NCI-H2081 (cell line): ENCODE data around the gene FHOD3.

Source experiments
- DNase-seq, 2 experiments: peaks; one replicate each; lab custom pipeline; 2025; lab: John Stamatoyannopoulos, UW

Gene FHOD3

GRCh38 chr18:36665952-36666351 lies 368.4 kb downstream of the FHOD3 start:
- no peak for DNase-seq

DNA sequence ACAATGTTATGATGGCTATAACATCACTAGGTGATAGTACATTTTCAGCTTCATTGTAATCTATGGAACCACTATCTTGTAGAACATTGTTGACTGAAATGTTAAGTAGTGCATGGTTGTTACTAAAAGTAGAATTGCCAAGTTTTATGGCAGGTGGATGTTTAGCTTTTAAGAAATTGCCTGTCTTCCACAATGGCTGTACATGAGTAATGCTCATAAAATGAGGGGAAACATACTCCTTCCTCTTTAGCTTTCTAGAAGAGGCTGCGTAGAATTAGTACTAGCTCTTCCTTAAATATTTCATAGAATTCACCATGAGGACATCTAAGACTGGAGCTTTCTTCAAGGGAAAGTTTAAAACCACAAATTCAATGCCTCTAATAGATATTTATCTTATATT lies 370.3 kb downstream of the FHOD3 start:
- DNase-seq: no peak

GRCh38 chr18:36668349-36668748 lies 370.8 kb downstream of the FHOD3 start:
- DNase-seq: no peak

GRCh38 chr18:36672437-36673344 lies 375.2 kb downstream of the FHOD3 start:
- DNase-seq: peak; percentile 19 to 74

DNA sequence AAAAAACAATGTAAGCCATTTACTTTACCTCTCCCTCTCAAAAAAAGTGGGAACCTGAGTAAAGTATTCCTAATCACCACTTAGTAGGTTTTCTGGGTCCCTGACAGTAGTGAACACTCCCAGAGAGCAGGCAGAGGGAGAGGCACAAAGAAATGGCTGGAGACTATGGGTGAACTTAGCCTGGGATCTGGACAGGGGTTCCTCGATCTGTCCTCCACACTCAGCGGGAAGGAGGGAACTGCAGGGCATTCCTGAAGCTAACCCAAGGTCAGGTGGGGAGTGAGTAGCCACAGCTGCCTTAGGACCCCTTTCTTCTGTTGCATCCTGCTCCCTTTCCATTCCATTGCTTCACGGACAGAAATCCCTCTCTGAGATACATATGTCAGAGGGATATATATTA lies 375.9 kb downstream of the FHOD3 start:
- no peak for DNase-seq

DNA sequence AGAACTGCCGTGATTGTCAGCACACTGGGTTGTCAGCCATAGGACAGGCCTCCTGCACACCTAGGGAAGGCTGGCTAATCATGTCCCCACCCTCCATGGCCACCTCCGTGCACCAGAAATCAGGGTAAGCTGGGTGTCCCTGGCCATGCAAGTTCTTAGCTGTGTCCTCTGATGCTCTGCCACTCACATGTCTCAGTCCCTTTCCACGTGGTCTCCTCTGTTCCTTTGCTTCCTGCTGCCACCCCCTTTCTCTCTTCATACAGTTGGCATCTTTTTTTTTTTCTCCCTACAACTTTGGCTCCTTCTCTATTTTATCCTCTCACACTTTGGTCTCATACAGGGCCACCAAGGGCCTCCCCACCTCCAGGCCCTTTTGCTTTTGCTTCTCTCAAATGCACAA lies 377.6 kb downstream of the FHOD3 start:
- no peak for DNase-seq

DNA sequence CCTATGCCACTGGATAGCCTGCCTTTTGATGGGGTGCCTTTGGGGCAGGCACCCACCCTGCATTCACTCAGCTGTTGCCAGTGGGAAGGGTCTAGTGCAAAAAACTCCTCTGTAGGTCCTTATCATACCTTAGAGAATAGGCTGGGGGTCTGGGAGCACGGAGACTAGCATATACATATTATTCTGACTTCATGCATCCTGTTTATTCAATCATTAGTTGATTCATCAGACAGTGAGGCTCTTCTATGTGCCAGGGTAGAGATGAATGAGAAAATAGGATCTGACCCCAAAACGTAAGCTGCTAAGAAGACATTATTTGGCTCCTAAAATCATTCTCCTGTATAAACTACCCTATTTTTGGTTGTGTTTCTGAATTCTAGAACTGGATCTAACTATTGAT lies 378.0 kb downstream of the FHOD3 start:
- DNase-seq: no peak

DNA sequence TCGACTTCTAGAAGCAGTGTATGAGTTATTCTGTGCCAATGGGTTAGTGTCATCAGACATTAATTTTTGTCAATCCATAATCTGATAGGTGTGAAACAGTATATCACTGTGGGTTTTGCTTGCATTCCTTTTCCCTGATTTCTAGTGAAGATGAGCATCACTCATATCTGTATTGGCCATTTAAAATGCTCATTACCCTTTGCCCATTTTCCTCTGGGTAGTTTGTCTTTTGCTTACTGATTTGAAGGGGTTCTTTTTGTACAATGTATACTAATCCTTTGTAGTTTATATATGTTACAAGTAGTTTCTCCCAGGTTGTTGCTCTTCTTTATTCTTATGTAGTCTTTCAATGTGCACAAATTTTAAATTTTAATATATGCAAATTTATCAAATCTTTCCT lies 379.1 kb downstream of the FHOD3 start:
- no peak for DNase-seq

GRCh38 chr18:36680042-36680441 lies 382.5 kb downstream of the FHOD3 start:
- no peak for DNase-seq

DNA sequence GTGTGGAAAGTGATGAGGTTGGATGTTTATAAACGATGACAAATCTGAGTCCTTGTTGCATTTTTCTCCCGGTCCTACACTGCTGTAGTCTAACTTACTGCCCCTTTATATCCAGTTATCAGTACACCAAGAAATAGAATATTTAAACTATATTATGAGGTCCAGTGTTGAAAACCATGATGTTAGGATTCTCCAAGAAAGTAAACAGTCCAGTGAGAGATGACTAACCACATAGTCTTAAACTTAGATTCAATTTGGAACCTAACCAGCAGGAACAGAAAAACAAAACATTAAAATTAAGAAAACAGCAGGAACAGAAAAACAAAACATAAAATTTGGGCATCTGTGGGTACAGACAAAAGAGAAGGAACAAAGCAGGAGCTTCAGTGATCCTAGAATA lies 388.1 kb downstream of the FHOD3 start:
- no peak for DNase-seq

- peak; percentile 55 to 69 for DNase-seq
These were observed 390.8 kb downstream of the FHOD3 start for GRCh38 chr18:36688020-36688965.

- no peak for DNase-seq
These were observed 394.9 kb downstream of the FHOD3 start for GRCh38 chr18:36692371-36692770.

DNA sequence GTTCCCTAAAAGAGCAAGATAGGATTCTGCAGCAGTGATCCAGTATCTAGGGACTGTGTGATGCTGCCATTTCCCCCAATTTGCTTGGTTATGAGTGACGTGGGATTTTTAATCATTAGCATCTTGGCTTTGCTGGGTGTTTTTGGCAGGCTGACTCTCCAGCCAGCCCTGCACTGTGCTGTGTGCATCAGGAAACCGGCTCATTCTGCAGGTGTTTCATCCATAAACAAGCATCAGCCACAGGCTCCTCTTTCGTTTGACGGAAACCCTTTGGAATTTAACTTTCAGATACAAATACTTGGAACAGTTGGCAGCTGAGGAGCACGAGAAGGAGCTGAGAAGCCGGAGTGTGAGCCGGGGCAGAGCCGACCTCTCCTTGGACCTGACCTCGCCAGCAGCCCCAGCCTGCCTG lies 395.4 kb downstream of the FHOD3 start:
- no peak for DNase-seq

DNA sequence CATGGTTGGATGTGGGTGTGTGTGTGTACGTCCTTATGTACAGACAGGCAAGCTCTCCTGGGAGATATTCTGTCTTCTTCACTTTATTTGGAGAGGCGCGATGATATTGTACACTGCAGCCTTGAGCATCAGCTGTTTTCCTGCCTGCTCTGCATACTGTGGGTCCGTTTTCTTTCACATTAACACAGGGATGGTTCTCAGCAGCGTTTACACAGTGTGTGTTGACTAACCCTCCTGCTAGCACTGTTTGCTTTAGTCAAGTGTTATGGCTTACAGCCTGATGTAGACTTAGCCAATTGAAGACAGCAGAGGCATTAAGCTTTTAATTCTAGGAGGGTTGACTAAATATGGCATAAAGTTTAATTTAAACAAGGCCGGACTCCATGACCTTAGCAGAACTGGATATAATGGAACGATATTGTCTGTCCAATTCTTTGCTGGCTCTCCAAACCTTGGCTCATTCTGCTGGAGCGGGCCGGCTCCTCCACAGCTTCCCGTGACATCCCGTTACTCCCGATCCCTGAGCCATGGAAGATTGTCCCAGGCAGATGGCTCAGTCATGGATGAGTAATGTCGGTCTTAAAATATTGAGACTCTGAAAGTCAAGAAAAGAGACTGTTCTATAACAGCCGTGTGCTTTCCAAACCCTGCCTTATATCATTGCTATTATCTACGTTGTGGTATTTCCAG lies 396.6 kb downstream of the FHOD3 start:
- DNase-seq: peak; percentile 74 to 92

GRCh38 chr18:36695806-36696205 lies 398.3 kb downstream of the FHOD3 start:
- no peak for DNase-seq

DNA sequence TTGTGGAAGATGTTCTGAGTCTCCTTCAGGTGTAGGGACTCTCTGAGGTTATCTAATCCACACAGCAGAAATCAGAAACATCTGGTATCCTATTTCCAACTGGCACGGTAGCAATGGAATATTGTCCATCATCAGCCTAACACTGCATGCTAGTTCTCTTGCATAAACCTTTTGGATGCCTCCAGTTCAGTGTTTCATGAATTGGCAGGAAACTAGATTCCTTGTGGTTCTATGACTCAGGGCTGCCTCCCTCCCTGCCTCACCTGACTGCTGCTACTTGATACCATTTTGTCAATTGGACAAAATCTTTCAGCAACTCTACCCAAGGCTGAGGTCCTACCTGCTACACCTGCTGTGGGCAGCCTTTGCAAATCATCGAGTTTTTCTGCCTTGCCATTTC lies 400.4 kb downstream of the FHOD3 start:
- DNase-seq: no peak

DNA sequence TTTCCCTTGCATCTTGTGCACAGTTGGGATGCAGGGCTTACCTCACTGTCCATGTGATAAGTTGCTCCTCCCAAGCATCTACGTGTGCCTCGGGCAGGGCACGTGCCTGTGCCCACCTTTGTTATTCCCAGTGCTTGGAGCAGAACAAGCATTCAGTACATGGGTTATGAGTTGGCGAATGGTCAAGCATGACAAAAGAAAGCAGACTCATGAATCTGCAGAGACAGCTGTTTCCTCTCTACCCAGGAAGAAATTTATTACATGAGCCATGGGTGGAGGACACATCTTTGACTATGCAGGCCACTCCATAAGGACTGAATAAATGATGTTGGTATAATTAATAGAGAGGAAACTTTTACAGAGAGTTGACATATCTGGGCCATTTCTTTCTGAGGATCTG lies 403.4 kb downstream of the FHOD3 start:
- DNase-seq: no peak

GRCh38 chr18:36702401-36703013 lies 405.0 kb downstream of the FHOD3 start:
- DNase-seq: no peak

DNA sequence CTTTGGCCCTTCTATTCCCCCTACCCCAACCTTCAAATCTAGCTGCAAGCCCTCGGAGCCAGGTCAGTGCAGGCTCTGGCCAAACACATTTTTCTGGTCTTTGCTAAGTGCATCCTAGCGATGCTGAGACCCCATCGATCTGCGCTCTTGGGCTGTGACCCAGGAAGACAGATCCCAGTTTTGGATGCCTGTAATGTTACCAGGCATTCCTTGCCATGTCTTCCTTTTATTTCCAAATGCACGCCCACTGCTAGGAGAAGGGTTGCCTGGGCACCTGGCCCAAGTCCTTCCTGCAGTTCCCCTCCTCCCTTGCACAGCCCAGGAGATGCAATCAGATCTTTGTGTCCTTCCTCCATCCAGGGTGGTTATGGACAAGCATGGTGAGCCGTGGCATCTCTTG lies 406.6 kb downstream of the FHOD3 start:
- no peak for DNase-seq

DNA sequence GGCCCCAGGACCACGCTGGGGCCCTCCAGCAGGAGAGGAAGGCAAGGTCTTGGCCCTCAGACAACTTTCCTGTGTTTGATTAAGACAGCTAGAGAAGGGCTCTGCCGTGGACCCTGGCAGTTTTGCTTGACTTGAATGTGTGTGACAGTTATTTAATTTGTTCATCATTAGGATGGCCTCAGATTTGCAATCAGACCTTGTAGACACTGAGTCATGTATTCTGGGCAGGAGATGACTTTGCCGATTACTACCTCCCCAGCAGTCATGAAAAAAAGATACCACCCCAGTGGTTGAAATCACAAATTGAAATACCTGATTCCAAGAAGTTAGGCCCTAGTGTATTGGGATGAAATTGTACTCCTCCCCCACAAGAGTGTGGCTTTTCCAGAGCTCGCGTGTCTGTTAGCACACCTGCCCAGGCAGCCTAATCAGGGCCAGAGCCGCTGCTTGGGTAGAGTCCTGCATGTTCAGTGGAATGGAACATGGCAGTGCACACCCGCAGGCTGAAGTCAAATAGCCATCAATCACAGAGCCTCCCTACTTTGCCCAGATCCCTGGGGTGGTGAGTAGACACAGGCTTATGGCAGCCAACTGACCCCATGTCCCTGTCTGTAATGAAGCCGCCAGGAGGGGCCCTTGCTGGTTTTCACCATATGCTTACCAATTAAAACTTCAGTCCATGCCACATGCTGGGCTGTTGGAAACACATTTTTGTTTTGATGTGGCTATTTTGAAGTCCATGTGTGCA lies 408.8 kb downstream of the FHOD3 start:
- no peak for DNase-seq

DNA sequence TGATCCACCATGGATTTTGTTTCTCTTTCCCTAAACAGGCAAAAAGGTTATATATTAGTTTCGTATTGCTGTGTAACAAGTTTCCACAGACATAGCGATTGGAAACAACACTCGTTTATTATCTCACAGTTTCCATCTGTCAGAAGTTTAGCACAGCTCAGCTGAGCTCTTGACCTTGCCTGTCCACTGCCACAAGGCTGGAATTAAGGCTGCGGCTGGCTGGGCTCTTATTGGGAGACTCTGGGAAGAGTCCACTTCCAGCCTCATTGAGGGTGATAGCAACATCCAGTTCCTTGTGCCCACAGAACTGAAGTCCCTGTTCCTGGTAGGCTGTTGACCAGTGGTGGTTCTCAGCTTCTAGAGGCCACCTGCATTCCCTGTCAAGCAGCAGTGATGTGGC lies 410.9 kb downstream of the FHOD3 start:
- DNase-seq: no peak
